Measurements from ENCODE around the gene NEU4.
"Not testable (repeated sequence)": the region's sequence is repeated elsewhere in the genome, so short reads cannot be mapped to it uniquely, and the experiment has no call there.

NEU4 gene

GRCh38 chr2:241777686-241778627 lies 31.0 kb upstream of the NEU4 start:
- Histone ChIP-seq H3K27me3 (peaks cover 0 to 6% (median 0%) of the 10 kb centered on the region in 11 experiments; a peak in 1 of 22 replicates), H3K36me3 (peaks cover 0 to 7% (median 0%) of the 10 kb centered on the region in 11 experiments; a peak in 3 of 22 replicates)

GRCh38 chr2:241780939-241781569 lies 27.9 kb upstream of the NEU4 start:
- Histone ChIP-seq H3K36me3 (peaks cover 0 to 7% (median 0%) of the 10 kb centered on the region in 11 experiments; a peak in 3 of 22 replicates), H4K20me1 (no peaks in the 10 kb centered on the region), H3K27me3 (no peaks in the 10 kb centered on the region), H3K4me1 (peaks cover 9 to 23% (median 18%) of the 10 kb centered on the region in 10 experiments; a peak in 19 of 20 replicates), H3K4me3 (no peak overlapping the region), H3K9me3 (replicated peaks in 1 of 11) (peaks cover 31 to 50% (median 43%) of the 10 kb centered on the region in 11 experiments), H3K4me2 (no peak overlapping the region), H3K9ac (no peak overlapping the region), H3K27ac (no peak overlapping the region)
- no peak for TF ChIP-seq Cebpa-rat (IDR thresholded peaks at IDR 0.05)

More at GRCh38 chr2:241777686-241778627, 31.0 kb upstream of the NEU4 start:
- H3K4me1 ChIP-seq: peaks cover 30 to 54% (median 48%) of the 10 kb centered on the region in 10 experiments
- TF ChIP-seq Cebpa-rat (IDR thresholded peaks at IDR 0.05): no peak
- no peaks in the 10 kb centered on the region for H4K20me1 ChIP-seq
- H3K9me3 ChIP-seq (replicated peaks in 1 of 11): peaks cover 28 to 41% (median 32%) of the 10 kb centered on the region in 11 experiments
- peak overlapping the region; percentile 12 to 59 (median 50); a peak in 21 of 22 replicates for H3K4me2 ChIP-seq
- H3K9ac ChIP-seq: peak overlapping the region in 4 of 11 experiments; percentile 32 to 50 (median 44); a peak in 7 of 22 replicates
- H3K27ac ChIP-seq: peak overlapping the region in 4 of 11 experiments; percentile 2 to 43 (median 22); a peak in 4 of 22 replicates
- H3K4me3 ChIP-seq: no peak overlapping the region

GRCh38 chr2:241782053-241782452 lies 26.9 kb upstream of the NEU4 start:
- H3K4me1 ChIP-seq: peaks cover 9 to 17% (median 13%) of the 10 kb centered on the region in 10 experiments; a peak in 19 of 20 replicates
- H3K4me2 ChIP-seq, H3K36me3 ChIP-seq, H3K27me3 ChIP-seq, H4K20me1 ChIP-seq, H3K27ac ChIP-seq, H3K9ac ChIP-seq, H3K4me3 ChIP-seq: not testable (repeated sequence)
- peaks cover 31 to 50% (median 43%) of the 10 kb centered on the region in 11 experiments for H3K9me3 ChIP-seq (replicated peaks in 1 of 11)

GRCh38 chr2:241788135-241788534 lies 20.9 kb upstream of the NEU4 start:
- peak overlapping the region; percentile 34 to 80 (median 70); a peak in 21 of 22 replicates for H3K4me2 ChIP-seq
- no peak for TF ChIP-seq Cebpa-rat (IDR thresholded peaks at IDR 0.05)
- no peaks in the 10 kb centered on the region for H3K27me3 ChIP-seq
- H3K27ac ChIP-seq: peak overlapping the region in 9 of 11 experiments; percentile 45 to 75 (median 62); a peak in 17 of 22 replicates
- peaks cover 17 to 32% (median 23%) of the 10 kb centered on the region in 10 experiments for H3K4me1 ChIP-seq
- H3K36me3 ChIP-seq: no peaks in the 10 kb centered on the region
- peaks cover 18 to 43% (median 24%) of the 10 kb centered on the region in 11 experiments; a peak in 20 of 22 replicates for H3K9me3 ChIP-seq (replicated peaks in 1 of 11)
- H3K4me3 ChIP-seq: no peak overlapping the region
- no peaks in the 10 kb centered on the region for H4K20me1 ChIP-seq
- peak overlapping the region in 4 of 11 experiments; percentile 26 to 46 (median 36); a peak in 5 of 22 replicates for H3K9ac ChIP-seq

- Histone ChIP-seq H3K4me2 (peak overlapping the region; percentile 34 to 80 (median 70)), H3K27ac (peak overlapping the region in 9 of 11 experiments; percentile 45 to 75 (median 62); a peak in 17 of 22 replicates), H4K20me1 (no peaks in the 10 kb centered on the region), H3K4me1 (peaks cover 17 to 32% (median 23%) of the 10 kb centered on the region in 10 experiments), H3K4me3 (no peak overlapping the region), H3K9me3 (replicated peaks in 1 of 11) (peaks cover 17 to 41% (median 23%) of the 10 kb centered on the region in 11 experiments; a peak in 20 of 22 replicates), H3K36me3 (no peaks in the 10 kb centered on the region), H3K9ac (peak overlapping the region in 4 of 11 experiments; percentile 26 to 46 (median 36); a peak in 5 of 22 replicates), H3K27me3 (no peaks in the 10 kb centered on the region)
- no peak for TF ChIP-seq Cebpa-rat (IDR thresholded peaks at IDR 0.05)
These were observed 20.4 kb upstream of the NEU4 start for GRCh38 chr2:241788572-241788971.

GRCh38 chr2:241791385-241791784 lies 17.6 kb upstream of the NEU4 start:
- not testable (repeated sequence) for H3K4me2 ChIP-seq, H3K4me3 ChIP-seq, H3K9ac ChIP-seq, H4K20me1 ChIP-seq, H3K27ac ChIP-seq, H3K27me3 ChIP-seq, H3K36me3 ChIP-seq
- H3K9me3 ChIP-seq (replicated peaks in 1 of 11): peaks cover 10 to 34% (median 20%) of the 10 kb centered on the region in 11 experiments; a peak in 18 of 22 replicates
- peaks cover 19 to 46% (median 24%) of the 10 kb centered on the region in 10 experiments for H3K4me1 ChIP-seq

- no peak overlapping the region for H3K27ac ChIP-seq
- TF ChIP-seq Cebpa-rat (IDR thresholded peaks at IDR 0.05): no peak
- H3K9ac ChIP-seq: no peak overlapping the region
- H3K36me3 ChIP-seq: no peaks in the 10 kb centered on the region
- no peak overlapping the region for H3K4me3 ChIP-seq
- peaks cover 22 to 50% (median 31%) of the 10 kb centered on the region in 10 experiments for H3K4me1 ChIP-seq
- peaks cover 10 to 34% (median 20%) of the 10 kb centered on the region in 11 experiments; a peak in 18 of 22 replicates for H3K9me3 ChIP-seq (replicated peaks in 1 of 11)
- H4K20me1 ChIP-seq: no peaks in the 10 kb centered on the region
- H3K27me3 ChIP-seq: no peaks in the 10 kb centered on the region
- H3K4me2 ChIP-seq: no peak overlapping the region
These were observed 15.6 kb upstream of the NEU4 start for GRCh38 chr2:241793385-241793784.

GRCh38 chr2:241794250-241794823 lies 14.7 kb upstream of the NEU4 start:
- no peaks in the 10 kb centered on the region for H4K20me1 ChIP-seq
- no peak overlapping the region for H3K9ac ChIP-seq
- H3K4me3 ChIP-seq: no peak overlapping the region
- no peaks in the 10 kb centered on the region for H3K27me3 ChIP-seq
- TF ChIP-seq Cebpa-rat (IDR thresholded peaks at IDR 0.05): no peak
- H3K27ac ChIP-seq: no peak overlapping the region
- H3K36me3 ChIP-seq: no peaks in the 10 kb centered on the region
- no peak overlapping the region for H3K4me2 ChIP-seq
- H3K4me1 ChIP-seq: peaks cover 16 to 50% (median 31%) of the 10 kb centered on the region in 10 experiments; a peak in 19 of 20 replicates
- peaks cover 10 to 24% (median 14%) of the 10 kb centered on the region in 11 experiments; a peak in 18 of 22 replicates for H3K9me3 ChIP-seq (replicated peaks in 1 of 11)
